SU-DHL-6 (cell line): ENCODE data around the gene GRN.

ENCODE experiments used
- H2AFZ ChIP-seq: fragments of 200-600 bp; sonication (generic); 2 replicates; pipeline ENCODE4 v1.6.1; 2014; ENCODE audit warnings: low read depth, mild to moderate bottlenecking, moderate library complexity, mixed read lengths, antibody characterized with exemption, low read length; ENCODE audit not compliant: severe bottlenecking
- H3F3A ChIP-seq: fragments of 200-600 bp; shearing (Covaris generic); 2 replicates; pipeline ENCODE4 v1.6.0; 2016; ENCODE audit warnings: antibody characterized with exemption, mild to moderate bottlenecking; ENCODE audit not compliant: insufficient read depth
- H3K27ac ChIP-seq: fragments of 200-600 bp; sonication (generic); 2 replicates; pipeline ENCODE4 v1.5.1; 2016; ENCODE audit warnings: low read depth, mild to moderate bottlenecking, low read length, moderate library complexity, mixed read lengths
- H3K27me3 ChIP-seq: fragments of 200-600 bp; sonication (generic), shearing (Covaris generic); 2 replicates; pipeline ENCODE4 v1.6.0; 2014; ENCODE audit warnings: mild to moderate bottlenecking, low read length
- H3K36me3 ChIP-seq: fragments of 200-600 bp; sonication (generic); 2 replicates; pipeline ENCODE4 v1.6.1; 2014; ENCODE audit warnings: mild to moderate bottlenecking, low read length, mixed read lengths
- H3K4me2 ChIP-seq: fragments of 300-600, 200-600 bp; shearing (Covaris generic), sonication (generic); 2 replicates; pipeline ENCODE4 v1.6.0; 2014; ENCODE audit warnings: low read length, low read depth, mild to moderate bottlenecking; ENCODE audit not compliant: poor library complexity, severe bottlenecking
- H3K4me3 ChIP-seq: fragments of 200-600 bp; sonication (generic); 2 replicates; pipeline ENCODE4 v1.5.1; 2014; ENCODE audit warnings: antibody characterized with exemption, low read length, mild to moderate bottlenecking, mixed read lengths; ENCODE audit not compliant: insufficient read depth, poor library complexity, severe bottlenecking
- H3K79me2 ChIP-seq: fragments of 200-600 bp; sonication (generic); 2 replicates; pipeline ENCODE4 v1.6.1; 2014; ENCODE audit warnings: mild to moderate bottlenecking, low read length, moderate library complexity; ENCODE audit not compliant: insufficient read depth
- H3K9ac ChIP-seq: fragments of 200-600 bp; sonication (generic); 2 replicates; pipeline ENCODE4 v1.7.0; 2014; ENCODE audit warnings: mild to moderate bottlenecking, low read length
- H3K9me2 ChIP-seq: fragments of 200-600 bp; sonication (generic); replicated peaks from 2 replicates; pipeline ENCODE4 v1.6.1; 2014; ENCODE audit warnings: low read length; ENCODE audit not compliant: insufficient read depth
- H3K9me3 ChIP-seq: fragments of 200-600 bp; sonication (generic); 2 replicates; pipeline ENCODE4 v1.6.1; 2014; ENCODE audit warnings: low read length, mixed read lengths; ENCODE audit not compliant: insufficient read depth
- H4K20me1 ChIP-seq: fragments of 200-600 bp; sonication (generic); 2 replicates; pipeline ENCODE4 v1.6.1; 2014; ENCODE audit warnings: low read depth, mild to moderate bottlenecking, antibody characterized with exemption, low read length, moderate library complexity, mixed read lengths
- CTCF ChIP-seq: fragments of 200-600 bp; sonication (generic); IDR thresholded peaks from one replicate; pipeline ENCODE4 v1.5.1; 2017; ENCODE audit warnings: antibody characterized with exemption, mild to moderate bottlenecking, low read length, moderate library complexity; ENCODE audit not compliant: insufficient read depth, poor library complexity, severe bottlenecking
- EZH2phosphoT487 ChIP-seq: fragments of 200-600 bp; sonication (generic), shearing (Covaris generic); conservative IDR thresholded peaks from 2 replicates; pipeline ENCODE4 v1.6.1; 2018; ENCODE audit warnings: mild to moderate bottlenecking, antibody characterized with exemption, low read length, moderate library complexity, mixed read lengths

The GRN gene

DNA sequence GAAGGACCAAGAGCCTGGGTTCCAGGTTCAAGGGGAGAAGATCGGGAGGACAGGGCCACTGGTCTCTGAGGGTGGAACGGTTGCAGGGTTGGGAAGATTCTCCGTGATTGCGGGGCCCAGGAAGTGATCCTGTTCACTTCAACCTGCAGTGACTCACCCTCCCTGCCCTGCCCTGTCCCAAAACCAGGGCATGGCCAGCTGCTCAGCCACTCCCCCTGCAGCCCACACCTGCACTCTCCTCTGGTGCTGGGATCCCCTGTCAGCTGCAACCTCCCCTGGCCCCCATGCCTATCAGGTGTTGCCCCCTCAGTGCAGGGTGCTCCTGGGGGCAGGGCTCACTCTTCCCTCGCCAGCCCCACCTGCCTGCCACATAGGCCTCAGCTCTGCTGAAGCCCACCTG lies 35.6 kb upstream of the GRN start:
- no peaks in the 10 kb centered on the region for H3K9me3 ChIP-seq
- TF ChIP-seq CTCF (no peak), EZH2phosphoT487 (no peak)
- H3F3A ChIP-seq, result no peaks in the 10 kb centered on the region
- no peaks in the 10 kb centered on the region for H3K79me2 ChIP-seq
- no peak overlapping the region for H3K27ac ChIP-seq
- H3K36me3 ChIP-seq, result no peaks in the 10 kb centered on the region
- H3K27me3 ChIP-seq, result no peaks in the 10 kb centered on the region
- no peaks in the 10 kb centered on the region for H3K9me2 ChIP-seq
- no peak overlapping the region for H3K4me2 ChIP-seq
- no peak overlapping the region for H2AFZ ChIP-seq
- no peaks in the 10 kb centered on the region for H4K20me1 ChIP-seq
- no peak overlapping the region for H3K4me3 ChIP-seq
- no peak overlapping the region for H3K9ac ChIP-seq

DNA sequence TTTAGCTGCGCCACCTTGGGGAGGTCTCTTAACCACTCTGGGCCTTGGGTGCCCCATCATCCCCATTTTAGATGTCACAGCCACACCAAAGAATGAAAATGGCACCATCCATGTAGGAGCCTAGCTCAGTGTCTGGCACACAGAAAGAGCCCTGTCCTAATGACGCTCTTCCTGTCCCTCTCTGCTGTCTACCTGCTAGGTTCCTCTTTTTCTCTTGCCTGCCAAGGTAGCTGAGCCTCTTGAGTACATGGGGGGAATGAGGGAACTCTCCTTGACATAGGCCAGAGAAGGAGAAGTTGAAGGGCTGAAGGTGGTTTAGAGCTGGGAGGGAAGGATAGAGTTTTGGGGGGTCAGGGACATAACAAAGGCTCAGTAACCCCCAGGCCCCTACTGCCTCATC lies 34.9 kb upstream of the GRN start:
- Histone ChIP-seq H3K79me2 (no peaks in the 10 kb centered on the region), H3K4me3 (no peak overlapping the region), H3K4me2 (no peak overlapping the region), H3K9me2 (no peaks in the 10 kb centered on the region), H3F3A (no peaks in the 10 kb centered on the region), H3K9me3 (no peaks in the 10 kb centered on the region), H3K27me3 (no peaks in the 10 kb centered on the region), H4K20me1 (no peaks in the 10 kb centered on the region), H3K36me3 (no peaks in the 10 kb centered on the region), H2AFZ (no peak overlapping the region), H3K9ac (no peak overlapping the region), H3K27ac (no peak overlapping the region)
- TF ChIP-seq CTCF, result no peak
- no peak for TF ChIP-seq EZH2phosphoT487

- H3K4me3 ChIP-seq, result no peak overlapping the region
- no peak overlapping the region for H3K27ac ChIP-seq
- H3K9ac ChIP-seq, result no peak overlapping the region
- no peaks in the 10 kb centered on the region for H3K27me3 ChIP-seq
- no peak overlapping the region for H2AFZ ChIP-seq
- H3K9me3 ChIP-seq, result no peaks in the 10 kb centered on the region
- no peak overlapping the region for H3K4me2 ChIP-seq
- H3K9me2 ChIP-seq, result no peaks in the 10 kb centered on the region
- H3F3A ChIP-seq, result no peaks in the 10 kb centered on the region
- no peaks in the 10 kb centered on the region for H4K20me1 ChIP-seq
- H3K79me2 ChIP-seq, result no peaks in the 10 kb centered on the region
- no peaks in the 10 kb centered on the region for H3K36me3 ChIP-seq
- no peak for TF ChIP-seq EZH2phosphoT487
- TF ChIP-seq CTCF, result no peak
Measured at GRCh38 chr17:44310609-44311376, 34.3 kb upstream of the GRN start.
